ENCODE results near the gene SLC9A5. TPM values are rescaled to one million over a fixed set of nuclear protein-coding genes. Genes with fewer than 3 reads are reported as not detected.

The SLC9A5 gene
- total RNA-seq, 2 donors from 2014 or later = 0.27 to 2.6 TPM

DNA sequence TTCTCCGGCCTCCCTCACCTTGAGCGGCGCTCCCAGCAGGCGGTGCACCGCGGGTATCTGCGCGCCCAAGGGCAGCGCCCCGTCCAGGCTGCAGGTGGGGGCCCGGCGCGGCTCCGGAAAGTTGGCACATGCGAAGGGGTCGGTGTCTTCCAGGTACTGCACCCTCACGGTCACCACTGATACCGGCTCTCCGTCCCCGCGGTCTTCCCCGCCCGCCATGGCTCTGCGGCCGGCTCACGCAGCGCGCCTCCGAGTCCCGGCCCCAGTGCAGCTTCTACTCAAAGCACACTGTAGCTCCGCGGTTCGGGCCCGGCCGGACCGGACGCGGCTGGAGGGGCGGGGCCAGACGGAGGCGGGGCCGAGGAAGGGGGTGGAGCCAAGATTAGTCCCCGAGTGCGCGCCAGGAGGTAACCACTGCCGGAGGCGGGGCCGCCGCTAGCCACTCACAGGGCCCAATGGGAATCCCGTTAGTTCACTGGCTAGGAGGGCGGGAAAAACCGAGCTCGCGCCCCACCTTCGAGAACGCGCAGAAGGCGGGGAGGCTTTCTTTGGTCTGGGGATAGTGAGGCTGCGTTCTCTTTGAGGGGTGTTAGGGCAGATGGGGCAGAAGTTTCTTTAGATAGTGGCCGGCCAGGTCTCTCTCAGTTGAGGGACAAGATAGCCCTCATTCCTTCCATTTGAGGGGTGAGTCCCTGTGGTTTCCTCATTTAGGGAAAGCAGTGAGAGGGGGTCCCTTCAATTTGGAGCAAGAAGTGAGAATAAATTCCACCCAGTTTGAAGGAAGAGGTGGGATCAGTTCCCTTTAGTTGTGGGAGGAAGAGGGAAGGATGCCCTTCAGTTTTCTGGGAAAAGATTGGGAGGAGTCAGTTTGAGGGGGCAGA lies 1.3 kb upstream of the SLC9A5 start, which contains the start of gene FHOD1:
TSS of gene FHOD1 (minus strand) at position 290 of the 881 bp plus-strand sequence. CDS start at position 219, 71 bp downstream.
- H3K9me3 ChIP-seq = no peaks in the 10 kb centered on the region
- under 1% methylated on average over 38 of the region's 60 CpGs for WGBS
- peak within 1 kb of the TSS; percentile 61 to 70 for H3K4me3 ChIP-seq
- TF ChIP-seq POLR2AphosphoS5 (IDR thresholded peaks at IDR 0.05) (peak; percentile 93), POLR2A (IDR thresholded peaks at IDR 0.05) (peak; percentile 89)
- TF ChIP-seq, protein P1, sequence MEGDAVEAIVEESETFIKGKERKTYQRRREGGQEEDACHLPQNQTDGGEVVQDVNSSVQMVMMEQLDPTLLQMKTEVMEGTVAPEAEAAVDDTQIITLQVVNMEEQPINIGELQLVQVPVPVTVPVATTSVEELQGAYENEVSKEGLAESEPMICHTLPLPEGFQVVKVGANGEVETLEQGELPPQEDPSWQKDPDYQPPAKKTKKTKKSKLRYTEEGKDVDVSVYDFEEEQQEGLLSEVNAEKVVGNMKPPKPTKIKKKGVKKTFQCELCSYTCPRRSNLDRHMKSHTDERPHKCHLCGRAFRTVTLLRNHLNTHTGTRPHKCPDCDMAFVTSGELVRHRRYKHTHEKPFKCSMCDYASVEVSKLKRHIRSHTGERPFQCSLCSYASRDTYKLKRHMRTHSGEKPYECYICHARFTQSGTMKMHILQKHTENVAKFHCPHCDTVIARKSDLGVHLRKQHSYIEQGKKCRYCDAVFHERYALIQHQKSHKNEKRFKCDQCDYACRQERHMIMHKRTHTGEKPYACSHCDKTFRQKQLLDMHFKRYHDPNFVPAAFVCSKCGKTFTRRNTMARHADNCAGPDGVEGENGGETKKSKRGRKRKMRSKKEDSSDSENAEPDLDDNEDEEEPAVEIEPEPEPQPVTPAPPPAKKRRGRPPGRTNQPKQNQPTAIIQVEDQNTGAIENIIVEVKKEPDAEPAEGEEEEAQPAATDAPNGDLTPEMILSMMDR (IDR thresholded peaks at IDR 0.05) = peak in 1 of 4 experiments; percentile 24
- intact Hi-C loops (cut with DNase I) = no loop called here
- DNase-seq (ENCODE audit: low spot score) = peak; percentile 97
- no peaks in the 10 kb centered on the region for H3K36me3 ChIP-seq
- H3K4me1 ChIP-seq (replicated peaks) = peaks cover 6% of the 10 kb centered on the region
- H3K27ac ChIP-seq = peak within 1 kb of the TSS; percentile 83 to 86
- peaks cover 4% of the 10 kb centered on the region for H3K27me3 ChIP-seq (replicated peaks; ENCODE audit: insufficient read depth)

DNA sequence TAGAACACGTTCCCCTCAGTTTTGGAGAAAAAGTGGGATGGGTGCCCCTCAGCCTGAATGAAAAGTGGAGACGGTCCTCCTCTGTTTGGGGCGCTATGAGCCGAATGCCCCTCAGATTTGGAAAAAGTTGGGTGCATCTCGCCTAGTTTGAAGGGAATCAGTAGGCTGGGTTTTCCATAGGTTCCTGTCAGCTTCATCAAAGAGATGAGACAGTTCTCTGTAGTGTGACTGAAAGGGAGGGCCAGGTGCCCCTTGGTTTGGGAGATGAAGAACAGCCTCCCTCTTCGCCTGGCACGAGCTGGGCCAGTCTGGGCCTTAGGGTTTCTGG lies 742 bp upstream of the SLC9A5 start:
- H3K27me3 ChIP-seq (replicated peaks; ENCODE audit: insufficient read depth) = peaks cover 4% of the 10 kb centered on the region
- TF ChIP-seq POLR2AphosphoS5 (IDR thresholded peaks at IDR 0.05) (no peak), POLR2A (IDR thresholded peaks at IDR 0.05) (no peak)
- TF ChIP-seq, protein P1 (IDR thresholded peaks at IDR 0.05) = no peak
- H3K27ac ChIP-seq = no peak overlapping the region
- no peaks in the 10 kb centered on the region for H3K36me3 ChIP-seq
- peak overlapping the region; percentile 34 to 70 for H3K4me3 ChIP-seq
- H3K9me3 ChIP-seq = no peaks in the 10 kb centered on the region
- intact Hi-C loops (cut with DNase I) = no loop called here
- peaks cover 6% of the 10 kb centered on the region for H3K4me1 ChIP-seq (replicated peaks)
- WGBS = 6% methylated on average over 7 of the region's 7 CpGs
- DNase-seq (ENCODE audit: low spot score) = no peak

DNA sequence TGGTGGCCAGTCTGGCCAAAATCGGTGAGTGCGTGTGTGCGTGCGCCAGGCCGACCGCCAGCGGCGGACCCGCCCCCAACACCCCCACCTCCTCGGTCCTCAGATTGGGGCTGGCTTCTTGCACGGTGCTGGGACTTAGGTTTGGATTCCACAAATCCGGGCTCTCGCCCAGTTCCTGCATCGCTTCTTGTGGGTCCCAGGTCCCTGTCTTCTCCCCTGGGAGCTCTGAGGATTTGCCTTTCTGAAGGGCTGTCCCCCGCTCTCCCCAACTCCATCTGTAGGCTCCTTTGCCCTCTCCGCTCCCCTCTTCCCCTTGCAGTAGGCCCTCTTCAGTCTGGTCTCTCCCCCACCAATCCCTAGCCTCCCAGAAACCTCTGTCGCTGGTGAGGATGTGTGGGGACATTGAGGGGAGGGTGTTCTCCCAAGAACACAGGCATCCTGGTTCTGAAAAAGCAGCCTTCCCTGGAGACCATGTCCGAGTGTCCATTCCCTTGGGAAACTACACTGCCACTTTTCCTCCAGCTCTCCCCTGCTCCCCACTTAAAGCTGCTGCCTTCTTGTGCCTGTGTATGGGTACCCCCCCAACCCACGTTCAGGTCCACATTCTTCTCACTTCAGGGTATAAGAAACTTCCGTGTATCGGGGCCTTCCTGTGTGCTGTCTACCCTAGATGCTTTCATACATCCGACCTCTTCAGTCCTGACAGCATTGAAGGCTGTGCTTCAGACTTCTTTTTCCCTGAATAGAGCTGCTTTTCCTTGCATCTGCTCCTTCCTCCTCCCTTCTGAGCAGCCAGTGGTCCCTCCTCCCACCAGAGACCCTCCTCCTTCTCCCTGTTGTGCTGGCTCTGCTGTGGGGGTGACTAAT lies 632 bp downstream of the SLC9A5 start:
- Histone ChIP-seq H3K36me3 (no peaks in the 10 kb centered on the region), H3K4me3 (peak overlapping the region; percentile 34 to 45), H3K27ac (no peak overlapping the region), H3K9me3 (no peaks in the 10 kb centered on the region), H3K27me3 (replicated peaks; ENCODE audit: insufficient read depth) (peaks cover 4% of the 10 kb centered on the region), H3K4me1 (replicated peaks) (peaks cover 6% of the 10 kb centered on the region)
- 11% methylated on average over 22 of the region's 22 CpGs for WGBS
- DNase-seq (ENCODE audit: low spot score) = no peak
- no peak for TF ChIP-seq POLR2A (IDR thresholded peaks at IDR 0.05)
- TF ChIP-seq, protein P1 (IDR thresholded peaks at IDR 0.05) = no peak
- TF ChIP-seq POLR2AphosphoS5 (IDR thresholded peaks at IDR 0.05) = no peak
- intact Hi-C loops (cut with DNase I) = no loop called here

DNA sequence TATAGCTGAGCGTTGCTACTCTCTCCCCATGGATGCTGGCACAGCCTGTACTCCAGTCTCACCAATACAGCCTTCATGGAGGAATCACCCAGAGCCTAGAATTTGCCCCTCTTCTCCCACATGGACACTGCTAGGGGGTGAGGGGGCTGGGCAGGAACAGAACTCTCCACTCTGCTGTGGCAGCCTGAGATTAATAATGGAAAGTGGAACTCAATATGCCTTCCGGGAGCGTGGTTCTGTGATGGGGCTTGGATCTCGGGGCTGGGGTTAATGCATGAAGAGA lies 1.2 kb downstream of the SLC9A5 start:
- Histone ChIP-seq H3K27me3 (replicated peaks; ENCODE audit: insufficient read depth) (peaks cover 4% of the 10 kb centered on the region), H3K9me3 (no peaks in the 10 kb centered on the region), H3K36me3 (no peaks in the 10 kb centered on the region), H3K27ac (no peak overlapping the region), H3K4me1 (replicated peaks) (peaks cover 6% of the 10 kb centered on the region), H3K4me3 (no peak overlapping the region)
- WGBS = 70% methylated on average over 4 of the region's 4 CpGs
- TF ChIP-seq POLR2AphosphoS5 (IDR thresholded peaks at IDR 0.05) (no peak), POLR2A (IDR thresholded peaks at IDR 0.05) (no peak)
- TF ChIP-seq, protein P1 (IDR thresholded peaks at IDR 0.05) = no peak
- intact Hi-C loops (cut with DNase I) = no loop called here
- no peak for DNase-seq (ENCODE audit: low spot score)
